Liver (tissue), 9 donors: ENCODE data around the gene VIPR2. TPM values are rescaled to one million over a fixed set of nuclear protein-coding genes. Genes with fewer than 3 reads are reported as not detected.
A peak's percentile ranks its signal among the peaks of the same experiment; 100 is the strongest.

Source experiments
- DNase-seq: peaks from one replicate; pipeline ENCODE4 v3.0.0-alpha.2; 2017; ENCODE audit warnings: low spot score
- H3K27ac ChIP-seq, 2 donors: one replicate each; pipeline ENCODE4 v1.7.0; 2013; ENCODE audit warnings: inconsistent platforms in 2 of 2, low read length in 2 of 2, control low read depth in 1 of 2, low read depth in 1 of 2, mild to moderate bottlenecking in 1 of 2
- H3K27me3 ChIP-seq, 4 donors: one replicate each; pipeline versions ENCODE4 v1.6.1 to v1.7.0; 2013; ENCODE audit warnings: low read length in 3 of 4, inconsistent platforms in 1 of 4, mild to moderate bottlenecking in 1 of 4, moderate library complexity in 1 of 4; ENCODE audit not compliant: control insufficient read depth in 4 of 4, insufficient read depth in 4 of 4
- H3K36me3 ChIP-seq, 4 donors: one replicate each; pipeline versions ENCODE4 v1.6.1 to v1.7.0; 2013; ENCODE audit warnings: low read length in 3 of 4, mild to moderate bottlenecking in 3 of 4, low read depth in 1 of 4, moderate library complexity in 1 of 4; ENCODE audit not compliant: control insufficient read depth in 4 of 4, insufficient read depth in 3 of 4
- H3K4me1 ChIP-seq, 4 donors: one replicate each; pipeline versions ENCODE4 v1.6.1 to v1.7.0; 2013; ENCODE audit warnings: low read length in 3 of 4, mild to moderate bottlenecking in 3 of 4, moderate library complexity in 1 of 4; ENCODE audit not compliant: control insufficient read depth in 4 of 4, insufficient read depth in 4 of 4
- H3K4me3 ChIP-seq, 3 donors: one replicate each; pipeline versions ENCODE4 v1.6.1 to v1.7.0; 2013; ENCODE audit warnings: low read length in 3 of 3, control low read depth in 1 of 3, low read depth in 1 of 3, mild to moderate bottlenecking in 1 of 3
- H3K9ac ChIP-seq, 2 donors: one replicate each; pipeline ENCODE4 v1.7.0; 2013; ENCODE audit warnings: low read length in 2 of 2, mild to moderate bottlenecking in 2 of 2, moderate library complexity in 2 of 2, control low read depth in 1 of 2, low read depth in 1 of 2
- H3K9me3 ChIP-seq, 4 donors: one replicate each; pipeline versions ENCODE4 v1.6.1 to v1.7.0; 2013; ENCODE audit warnings: low read length in 3 of 4; ENCODE audit not compliant: control insufficient read depth in 4 of 4
- ATF3 ChIP-seq: IDR thresholded peaks from 2 replicates; pipeline ENCODE4 v1.6.1; 2016; ENCODE audit warnings: antibody characterized with exemption
- CTCF ChIP-seq: fragments of 150-350 bp; IDR thresholded peaks from 2 replicates; pipeline ENCODE4 v1.5.1; 2017; ENCODE audit warnings: improper control_type of control experiment, low read depth, low read length; ENCODE audit not compliant: missing input control
- EGR1 ChIP-seq, 2 donors: IDR thresholded peaks; 2 replicates each; pipeline ENCODE4 v1.6.1; 2016 to 2018; ENCODE audit warnings: antibody characterized with exemption in 2 of 2, low read depth in 2 of 2
- FOXA1 ChIP-seq: IDR thresholded peaks from 2 replicates; pipeline ENCODE4 v1.6.1; 2016; ENCODE audit warnings: antibody characterized with exemption
- FOXA2 ChIP-seq: IDR thresholded peaks from 2 replicates; pipeline ENCODE4 v1.6.1; 2016; ENCODE audit warnings: antibody characterized with exemption
- GABPA ChIP-seq, 2 donors: IDR thresholded peaks in 1 of 2; conservative IDR thresholded peaks in 1 of 2; 2 replicates each; pipeline ENCODE4 v1.6.1; 2016; ENCODE audit warnings: antibody characterized with exemption in 2 of 2, mild to moderate bottlenecking in 1 of 2, moderate library complexity in 1 of 2
- HNF4A ChIP-seq, 2 donors: conservative IDR thresholded peaks; 2 replicates each; pipeline ENCODE4 v1.6.1; 2016; ENCODE audit warnings: antibody characterized with exemption in 2 of 2, mild to moderate bottlenecking in 2 of 2
- HNF4G ChIP-seq: IDR thresholded peaks from 2 replicates; pipeline ENCODE4 v1.6.1; 2016; ENCODE audit warnings: antibody characterized with exemption
- JUND ChIP-seq, 2 donors: IDR thresholded peaks; 2 replicates each; pipeline ENCODE4 v1.6.1; 2016; ENCODE audit warnings: antibody characterized with exemption in 2 of 2
- MAX ChIP-seq: IDR thresholded peaks from 2 replicates; pipeline ENCODE4 v1.6.1; 2016; ENCODE audit warnings: antibody characterized with exemption
- NR2F2 ChIP-seq: IDR thresholded peaks from 2 replicates; pipeline ENCODE4 v1.6.1; 2016; ENCODE audit warnings: antibody characterized with exemption
- RAD21 ChIP-seq, 2 donors: IDR thresholded peaks; 2 replicates each; pipeline ENCODE4 v1.6.1; 2016; ENCODE audit warnings: antibody characterized with exemption in 2 of 2, mild to moderate bottlenecking in 2 of 2
- REST ChIP-seq: IDR thresholded peaks from 2 replicates; pipeline ENCODE4 v1.6.1; 2016; ENCODE audit warnings: antibody characterized with exemption, mild to moderate bottlenecking
- RXRA ChIP-seq, 2 donors: IDR thresholded peaks; 2 replicates each; pipeline ENCODE4 v1.6.1; 2017 to 2018; ENCODE audit warnings: antibody characterized with exemption in 2 of 2, mild to moderate bottlenecking in 1 of 2
- SP1 ChIP-seq: IDR thresholded peaks from 2 replicates; pipeline ENCODE4 v1.6.1; 2018; ENCODE audit warnings: antibody characterized with exemption, mild to moderate bottlenecking
- TAF1 ChIP-seq: conservative IDR thresholded peaks from 2 replicates; pipeline ENCODE4 v1.6.1; 2016; ENCODE audit warnings: antibody characterized with exemption, mild to moderate bottlenecking
- YY1 ChIP-seq: IDR thresholded peaks from 2 replicates; pipeline ENCODE4 v1.6.1; 2016; ENCODE audit warnings: antibody characterized with exemption, mild to moderate bottlenecking
- ZBTB33 ChIP-seq: IDR thresholded peaks from 2 replicates; pipeline ENCODE4 v1.6.1; 2016; ENCODE audit warnings: antibody characterized with exemption
- WGBS: extraction: QIAGEN DNeasy Blood & Tissue Kit; methylation state at CpG from one replicate; pipeline ENCODE4 v1.1.7; 2013; 5-methylcytosine and 5-hydroxymethylcytosine counted together
- polyA plus RNA-seq, 2 donors: library from polyadenylated mRNA; stranded (reverse) in 1 of 2; unstranded in 1 of 2; fragments of 200-250 nt in 1 of 2; fragments of >200 nt in 1 of 2; fragmentation: Nextera tagmentation in 1 of 2; extraction: Ambion mirVana in 1 of 2; gene quantifications; one replicate each; pipeline versions ENCODE4 v1.2.1 to v1.2.3, GENCODE V29; 2013 to 2015
- total RNA-seq, 2 donors: library from RNA; depleted of rRNA; stranded (reverse); fragments of >200 nt; gene quantifications; one replicate each; pipeline ENCODE4 v1.2.3, GENCODE V29; 2014
- donor health status: healthy.
- donor health status: healthy.
- donor health status: healthy.
- donor health status: healthy.
- donor health status: healthy.

Gene VIPR2
- total and polyA plus RNA-seq, 4 donors, result 0.05 to 0.17 (median 0.10) TPM; not detected in 1

GRCh38 chr7:159032753-159033472, 111.8 kb downstream of the VIPR2 start:
- H3K4me3 ChIP-seq, result no peak overlapping the region
- H3K36me3 ChIP-seq, result no peaks in the 10 kb centered on the region
- H3K9me3 ChIP-seq, result no peaks in the 10 kb centered on the region
- no peak overlapping the region for H3K27ac ChIP-seq
- peak; percentile 47 for TF ChIP-seq NR2F2
- TF ChIP-seq GABPA (IDR thresholded peaks at IDR 0.05 in 1 of 2, conservative IDR thresholded peaks at IDR 0.05 in 1 of 2), result no peak
- DNase-seq, result peak; percentile 22
- 86% methylated on average over 13 of the region's 13 CpGs for WGBS
- peaks cover 0 to 8% (median 5%) of the 10 kb centered on the region in 4 donors for H3K4me1 ChIP-seq
- H3K9ac ChIP-seq, result no peak overlapping the region
- H3K27me3 ChIP-seq, result no peaks in the 10 kb centered on the region

- 82% methylated on average over 14 of the region's 14 CpGs for WGBS
- peak; percentile 25 for DNase-seq
- no peak overlapping the region for H3K9ac ChIP-seq
- H3K9me3 ChIP-seq, result no peaks in the 10 kb centered on the region
- no peaks in the 10 kb centered on the region for H3K36me3 ChIP-seq
- no peak overlapping the region for H3K4me3 ChIP-seq
- TF ChIP-seq REST, result no peak
- no peak for TF ChIP-seq RXRA (IDR thresholded peaks at IDR 0.05)
- no peak for TF ChIP-seq YY1
- TF ChIP-seq HNF4G, result no peak
- TF ChIP-seq ZBTB33, result no peak
- TF ChIP-seq CTCF, result no peak
- no peak for TF ChIP-seq FOXA2
- TF ChIP-seq SP1, result no peak
- TF ChIP-seq NR2F2, result no peak
- no peak for TF ChIP-seq TAF1
- no peak for TF ChIP-seq GABPA (IDR thresholded peaks at IDR 0.05 in 1 of 2, conservative IDR thresholded peaks at IDR 0.05 in 1 of 2)
- TF ChIP-seq ATF3, result no peak
- no peak for TF ChIP-seq FOXA1
- no peak for TF ChIP-seq HNF4A (conservative IDR thresholded peaks at IDR 0.05)
- TF ChIP-seq EGR1 (IDR thresholded peaks at IDR 0.05; ENCODE audit: low read depth in 2 of 2), result no peak
- TF ChIP-seq MAX, result no peak
- no peak for TF ChIP-seq JUND (IDR thresholded peaks at IDR 0.05)
- TF ChIP-seq RAD21 (IDR thresholded peaks at IDR 0.05), result no peak
- H3K27ac ChIP-seq, result peak overlapping the region in 1 of 2 donors; percentile 37
- peaks cover 0 to 8% (median 5%) of the 10 kb centered on the region in 4 donors for H3K4me1 ChIP-seq
- H3K27me3 ChIP-seq, result no peaks in the 10 kb centered on the region
Measured at GRCh38 chr7:159032322-159032721, 112.3 kb downstream of the VIPR2 start.
